GM12878 (cell line): ENCODE measurements around the gene ASCC3. TPM values are rescaled to one million over a fixed set of nuclear protein-coding genes. Genes with fewer than 3 reads are reported as not detected.
"Not testable (repeated sequence)": the region's sequence is repeated elsewhere in the genome, so short reads cannot be mapped to it uniquely, and the experiment has no call there.

Experiments used
- ATAC-seq: fragments of 200-7000 bp; cut with Tn5 transposase; 3 replicates; pipeline ENCODE4 v1.9.1; 2020; ENCODE audit warnings: mild to moderate bottlenecking, moderate library complexity
- BruUV-seq: library from RNA; stranded (reverse); fragments of 400-500 nt; replicated peaks from 2 replicates; lab custom pipeline; 2021; lab: Mats Ljungman, UMichigan
- CTCF ChIA-PET: fragments of 300-600 bp; sonication (Branson Sonifier 250); formaldehyde crosslinking; extraction: SDS; loops from one replicate; lab custom pipeline; 2021; ENCODE audit warnings: inconsistent platforms; lab: Yijun Ruan, JAX
- POLR2A ChIA-PET: fragments of 350-600 bp; formaldehyde crosslinking; extraction: SDS; loops from one replicate; lab custom pipeline; 2021; ENCODE audit warnings: inconsistent platforms; lab: Charles Lee
- RAD21 ChIA-PET: fragments of 300-600 bp; sonication (Branson Sonifier 250); formaldehyde crosslinking; loops from one replicate; lab custom pipeline; 2023; ENCODE audit warnings: antibody characterized with exemption; ENCODE audit not compliant: unreplicated experiment; lab: Charles Lee
- SMC1A ChIA-PET: fragments of 300-600 bp; sonication (Branson Sonifier 250); formaldehyde crosslinking; loops from one replicate; lab custom pipeline; 2023; ENCODE audit not compliant: unreplicated experiment, uncharacterized antibody; lab: Charles Lee
- DNase-seq: peaks from one replicate; pipeline ENCODE4 v3.0.0-alpha.2; 2011; ENCODE audit warnings: low read depth, low spot score
- FAIRE-seq: peaks from 3 replicates; lab custom pipeline; 2011; peaks lifted over from hg19 to GRCh38; lab: Jason Lieb, UNC
- H2AFZ ChIP-seq: 2 replicates; pipeline ENCODE4 v1.6.0; 2011; ENCODE audit warnings: low read depth, low read length, control low read depth; ENCODE audit not compliant: control insufficient read depth
- H3K27ac ChIP-seq: 2 replicates; pipeline ENCODE4 v1.5.1; 2011; ENCODE audit warnings: control low read depth; ENCODE audit not compliant: control insufficient read depth, insufficient read depth
- H3K27me3 ChIP-seq, 2 experiments: replicated peaks in 1 of 2; 2 replicates each; pipeline versions ENCODE4 v1.6.0 to v1.6.1; 2011; ENCODE audit warnings: low read length in 1 of 2; ENCODE audit not compliant: control insufficient read depth in 2 of 2, insufficient read depth in 2 of 2
- H3K36me3 ChIP-seq, 2 experiments: 2 replicates each; pipeline ENCODE4 v1.5.1; 2011; ENCODE audit warnings: low read length in 1 of 2; ENCODE audit not compliant: control insufficient read depth in 2 of 2, insufficient read depth in 2 of 2
- H3K4me1 ChIP-seq: 2 replicates; pipeline ENCODE4 v1.6.1; 2011; ENCODE audit warnings: mild to moderate bottlenecking, low read length, moderate library complexity, mixed read lengths; ENCODE audit not compliant: control insufficient read depth, insufficient read depth
- H3K4me2 ChIP-seq: 2 replicates; pipeline ENCODE4 v1.6.0; 2011; ENCODE audit warnings: control low read depth; ENCODE audit not compliant: control insufficient read depth, insufficient read depth
- H3K4me3 ChIP-seq: fragments of 200-600 bp; sonication (generic); 2 replicates; pipeline ENCODE4 v1.5.1; 2016
- H3K79me2 ChIP-seq: 2 replicates; pipeline ENCODE4 v1.6.0; 2011; ENCODE audit warnings: low read length; ENCODE audit not compliant: control insufficient read depth, insufficient read depth
- H3K9ac ChIP-seq: 2 replicates; pipeline ENCODE4 v1.8.0; 2011; ENCODE audit warnings: low read length, control low read depth, mixed read lengths; ENCODE audit not compliant: control insufficient read depth, insufficient read depth
- H3K9me3 ChIP-seq: replicated peaks from 3 replicates; pipeline ENCODE4 v1.5.1; 2011; ENCODE audit warnings: mild to moderate bottlenecking, low read length; ENCODE audit not compliant: control insufficient read depth, insufficient read depth
- H4K20me1 ChIP-seq: 2 replicates; pipeline ENCODE4 v1.6.0; 2011; ENCODE audit not compliant: control insufficient read depth, insufficient read depth
- ASH2L ChIP-seq: fragments of 300-600, 200-600 bp; sonication (generic); IDR thresholded peaks from 2 replicates; pipeline ENCODE4 v1.6.1; 2017; ENCODE audit warnings: low read depth, mild to moderate bottlenecking, borderline replicate concordance
- ATF7 ChIP-seq: fragments of 450-650 bp; IDR thresholded peaks from 2 replicates; pipeline ENCODE4 v1.6.1; 2016; ENCODE audit warnings: low read depth, mild to moderate bottlenecking
- CBFB ChIP-seq: IDR thresholded peaks from 2 replicates; pipeline ENCODE4 v1.6.1; 2016; ENCODE audit warnings: antibody characterized with exemption, low read depth
- NRF1 ChIP-seq: conservative IDR thresholded peaks from 2 replicates; pipeline ENCODE4 v1.6.1; 2011; ENCODE audit warnings: mild to moderate bottlenecking, low read depth, low read length, improper control_type of control experiment
- POU2F2 ChIP-seq: IDR thresholded peaks from 3 replicates; pipeline ENCODE4 v1.6.1; 2011; ENCODE audit warnings: low read depth, mild to moderate bottlenecking, low read length, borderline replicate concordance
- TCF3 ChIP-seq: IDR thresholded peaks from 2 replicates; pipeline ENCODE4 v1.6.1; 2012; ENCODE audit warnings: low read depth, mild to moderate bottlenecking, low read length, borderline replicate concordance; ENCODE audit not compliant: insufficient read depth
- WGBS: methylation state at CpG from one replicate; pipeline ENCODE4 v1.1.6; 2016; ENCODE audit warnings: low lambda C conversion rate; ENCODE audit not compliant: insufficient replicate concordance, insufficient coverage; ENCODE audit errors: missing lambda C conversion rate; 5-methylcytosine and 5-hydroxymethylcytosine counted together
- in situ Hi-C: fragments of 300-500 bp; cut with MboI; formaldehyde crosslinking; loops from 9 replicates; pipeline ENCODE4 v1.14.3; 2018; ENCODE audit warnings: mixed read lengths
- intact Hi-C: fragments of 100-400 bp; cut with micrococcal nuclease; formaldehyde crosslinking; loops from one replicate; pipeline ENCODE4 v1.14.2; 2022; ENCODE audit not compliant: unreplicated experiment
- polyA plus RNA-seq, 11 experiments: library from polyadenylated mRNA; depleted of rRNA in 4 of 11; unstranded in 6 of 11; stranded (reverse) in 5 of 11; fragments of >200 nt; fragmentation: Nextera tagmentation in 4 of 11; fragmentation: Illumina TruSeq in 1 of 11; extraction: Ambion mirVana in 4 of 11; extraction: Trizol in 1 of 11; gene quantifications; 1 replicate in 1 of 11; 2 replicates in 10 of 11; pipeline versions ENCODE4 v1.2.1 to v1.2.3, GENCODE V29; 2011 to 2016; ENCODE audit warnings: inconsistent platforms in 2 of 11, missing spikeins in 2 of 11, low read depth in 1 of 11
- total RNA-seq, 4 experiments: library from RNA; depleted of rRNA in 3 of 4; stranded (reverse); fragments of >200 nt in 3 of 4; fragmentation: Illumina TruSeq in 1 of 4; extraction: Trizol in 1 of 4; gene quantifications; 2 replicates each; pipeline versions ENCODE4 v1.2.1 to v1.2.3, GENCODE V29; 2013 to 2021
- TF ChIP-seq, protein P1 (sequence below): IDR thresholded peaks from 2 replicates; pipeline ENCODE4 v1.6.1; 2012; ENCODE audit warnings: low read depth, low read length, improper control_type of control experiment

Gene ASCC3
- total and polyA plus RNA-seq, 10 of the 15 experiments (the other 5 are each of a cell fraction or from before 2014, with no cell fraction given), result 19.9 to 76.2 (median 55.9) TPM

GRCh38 chr6:100758386-100758785, 122.7 kb downstream of the ASCC3 start:
- FAIRE-seq, H3K9ac ChIP-seq, H2AFZ ChIP-seq, H3K36me3 ChIP-seq, ATAC-seq, H3K79me2 ChIP-seq, RAD21 ChIA-PET, H3K4me3 ChIP-seq, BruUV-seq, H4K20me1 ChIP-seq, SMC1A ChIA-PET, H3K4me1 ChIP-seq, DNase-seq, H3K27me3 ChIP-seq, intact Hi-C loops, CTCF ChIA-PET, H3K4me2 ChIP-seq, POLR2A ChIA-PET, H3K9me3 ChIP-seq, in situ Hi-C loops, H3K27ac ChIP-seq: not testable (repeated sequence)
- 100% methylated on average over 1 of the region's 1 CpG for WGBS

DNA sequence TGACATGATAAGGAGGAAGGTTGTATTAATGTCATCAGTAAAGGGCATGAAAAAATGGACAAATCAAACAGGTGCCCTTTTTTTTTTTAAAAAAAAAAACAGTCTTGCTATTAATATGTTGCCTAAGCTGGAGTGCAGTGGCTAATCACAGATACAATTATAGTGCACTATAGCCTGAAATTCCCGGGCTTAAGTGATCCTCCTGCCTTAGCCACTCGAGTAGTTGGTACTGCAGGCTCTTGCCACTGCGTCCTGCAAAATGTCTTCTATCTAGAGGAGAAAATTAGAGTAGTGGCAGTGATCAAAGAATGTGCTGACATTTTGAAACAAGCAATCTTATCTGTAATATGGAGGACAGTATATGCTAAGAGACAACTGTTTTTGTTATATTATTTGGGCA, 127.7 kb downstream of the ASCC3 start:
- H2AFZ ChIP-seq, result no peak overlapping the region
- WGBS, result 96% methylated on average over 3 of the region's 3 CpGs
- H3K4me1 ChIP-seq, result no peaks in the 10 kb centered on the region
- ATAC-seq, result no peak
- no peaks in the 10 kb centered on the region for H3K9me3 ChIP-seq
- POLR2A ChIA-PET, result no interaction called here
- peaks cover 0 to 7% of the 10 kb centered on the region in 2 experiments; a peak in 1 of 4 replicates for H3K36me3 ChIP-seq
- no peak overlapping the region for H3K27ac ChIP-seq
- no peak for TF ChIP-seq ASH2L
- TF ChIP-seq TCF3, result no peak
- TF ChIP-seq NRF1, result no peak
- no peak for TF ChIP-seq CBFB
- no peak for TF ChIP-seq ATF7
- TF ChIP-seq, protein P1, sequence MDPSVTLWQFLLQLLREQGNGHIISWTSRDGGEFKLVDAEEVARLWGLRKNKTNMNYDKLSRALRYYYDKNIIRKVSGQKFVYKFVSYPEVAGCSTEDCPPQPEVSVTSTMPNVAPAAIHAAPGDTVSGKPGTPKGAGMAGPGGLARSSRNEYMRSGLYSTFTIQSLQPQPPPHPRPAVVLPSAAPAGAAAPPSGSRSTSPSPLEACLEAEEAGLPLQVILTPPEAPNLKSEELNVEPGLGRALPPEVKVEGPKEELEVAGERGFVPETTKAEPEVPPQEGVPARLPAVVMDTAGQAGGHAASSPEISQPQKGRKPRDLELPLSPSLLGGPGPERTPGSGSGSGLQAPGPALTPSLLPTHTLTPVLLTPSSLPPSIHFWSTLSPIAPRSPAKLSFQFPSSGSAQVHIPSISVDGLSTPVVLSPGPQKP, result no peak
- no peak for TF ChIP-seq POU2F2
- TF ChIP-seq, all 136 proteins: peak for 0
- Histone ChIP-seq H4K20me1 (no peaks in the 10 kb centered on the region), H3K9ac (no peak overlapping the region), H3K27me3 (no peaks in the 10 kb centered on the region), H3K4me3 (no peak overlapping the region), H3K4me2 (no peak overlapping the region), H3K79me2 (no peaks in the 10 kb centered on the region)
- CTCF ChIA-PET, result no interaction called here
- SMC1A ChIA-PET, result no interaction called here
- in situ Hi-C loops, result no loop called here
- intact Hi-C loops, result no loop called here
- RAD21 ChIA-PET, result no interaction called here
- no TSS peak for BruUV-seq
- no peak for DNase-seq
- no peak for FAIRE-seq
